ENCODE data around the gene EIF5A. TPM values are rescaled to one million over a fixed set of nuclear protein-coding genes. Genes with fewer than 3 reads are reported as not detected.
A peak's percentile ranks its signal among the peaks of the same experiment; 100 is the strongest.

EIF5A gene
- total and polyA plus RNA-seq, 12 donors = 197 to 716 (median 267) TPM

- intact Hi-C loops (cut with DNase I) = no loop called here
These were observed 21.7 kb upstream of the EIF5A start for GRCh38 chr17:7285679-7286078.

GRCh38 chr17:7289256-7290032 lies 18.0 kb upstream of the EIF5A start:
- H3K36me3 ChIP-seq = peaks cover 0 to 34% (median 7%) of the 10 kb centered on the region in 9 donors
- H3K9me3 ChIP-seq = no peaks in the 10 kb centered on the region
- peaks cover 0 to 67% (median 33%) of the 10 kb centered on the region in 7 donors for H3K27me3 ChIP-seq
- no peak for DNase-seq
- ATAC-seq = peak; percentile 2 to 34 (median 20)
- no peak overlapping the region for H3K4me3 ChIP-seq
- WGBS, 2 donors = 73 to 79% methylated on average over 13 to 18 of the region's 18 CpGs
- TF ChIP-seq CTCF (IDR thresholded peaks at IDR 0.05) = no peak
- intact Hi-C loops (cut with DNase I) = loop anchor here in 4 of 10 donors (10.0 kb wide), 2 partner anchors 235 to 245 kb away; partner anchors contain the start of gene SLC16A11 (in 2 of the 4)
- peaks cover 12 to 67% (median 39%) of the 10 kb centered on the region in 9 donors for H3K4me1 ChIP-seq
- peak overlapping the region in 5 of 10 donors; percentile 15 to 48 (median 38) for H3K27ac ChIP-seq

More at GRCh38 chr17:7285679-7286078, 21.7 kb upstream of the EIF5A start:
- WGBS, 2 donors = 80% methylated on average over 12 of the region's 12 CpGs
- Histone ChIP-seq H3K27me3 (peaks cover 0 to 68% (median 8%) of the 10 kb centered on the region in 7 donors), H3K27ac (peak overlapping the region in 1 of 10 donors; percentile 23), H3K4me1 (peaks cover 0 to 68% (median 26%) of the 10 kb centered on the region in 9 donors), H3K36me3 (peaks cover 0 to 45% (median 7%) of the 10 kb centered on the region in 9 donors), H3K9me3 (no peaks in the 10 kb centered on the region), H3K4me3 (no peak overlapping the region)
- DNase-seq (no peak), ATAC-seq (no peak)
- no peak for TF ChIP-seq CTCF (IDR thresholded peaks at IDR 0.05)

- peaks cover 0 to 27% (median 6%) of the 10 kb centered on the region in 9 donors for H3K36me3 ChIP-seq
- H3K4me1 ChIP-seq = peaks cover 18 to 65% (median 44%) of the 10 kb centered on the region in 9 donors
- 86 to 87% methylated on average over 19 of the region's 19 CpGs for WGBS, 2 donors
- no peak overlapping the region for H3K4me3 ChIP-seq
- H3K27me3 ChIP-seq = peaks cover 0 to 72% (median 39%) of the 10 kb centered on the region in 7 donors
- no peak for DNase-seq
- intact Hi-C loops (cut with DNase I) = loop anchor here in 4 of 10 donors (10.0 kb wide), 2 partner anchors 235 to 245 kb away; partner anchors contain the start of gene SLC16A11 (in 2 of the 4)
- ATAC-seq = peak in 4 of 8 donors; percentile 0 to 2 (median 1)
- TF ChIP-seq CTCF (IDR thresholded peaks at IDR 0.05) = no peak
- H3K27ac ChIP-seq = peak overlapping the region in 7 of 10 donors; percentile 9 to 51 (median 38)
- H3K9me3 ChIP-seq = no peaks in the 10 kb centered on the region
These were observed 17.3 kb upstream of the EIF5A start for GRCh38 chr17:7290166-7290565.

- Histone ChIP-seq H3K27me3 (peaks cover 0 to 77% (median 39%) of the 10 kb centered on the region in 7 donors), H3K9me3 (no peaks in the 10 kb centered on the region), H3K27ac (peak overlapping the region in 7 of 10 donors; percentile 3 to 51 (median 22)), H3K36me3 (peaks cover 0 to 22% (median 2%) of the 10 kb centered on the region in 9 donors), H3K4me1 (peaks cover 18 to 65% (median 48%) of the 10 kb centered on the region in 9 donors), H3K4me3 (no peak overlapping the region)
- intact Hi-C loops (cut with DNase I) = loop anchor here in 4 of 10 donors (10.0 kb wide), 2 partner anchors 236 to 246 kb away; partner anchors contain the start of gene SLC16A11 (in 2 of the 4)
- peak in 5 of 8 donors; percentile 2 to 14 (median 5) for ATAC-seq
- DNase-seq = no peak
- WGBS, 2 donors = 39 to 42% methylated on average over 11 of the region's 11 CpGs
- no peak for TF ChIP-seq CTCF (IDR thresholded peaks at IDR 0.05)
These were observed 16.7 kb upstream of the EIF5A start for GRCh38 chr17:7290685-7291084.

Data from heart right ventricle (tissue), 16 donors.